PC-3 (cell line): ENCODE results near the gene TSPEAR.

Experiments used
- EZH2 ChIP-seq: fragments of 300-600 bp; sonication (generic); IDR thresholded peaks from one replicate; pipeline ENCODE4 v1.6.1; 2017; ENCODE audit warnings: antibody characterized with exemption, mild to moderate bottlenecking, low read length; ENCODE audit not compliant: unreplicated experiment
- EZH2phosphoT487 ChIP-seq: fragments of 300-600 bp; sonication (generic); IDR thresholded peaks from 2 replicates; pipeline ENCODE4 v1.6.1; 2018; ENCODE audit warnings: mild to moderate bottlenecking, antibody characterized with exemption, low read length, borderline replicate concordance
- TF ChIP-seq, protein P1 (sequence below): fragments of 300-600 bp; sonication (generic); conservative IDR thresholded peaks from 2 replicates; pipeline ENCODE4 v1.5.1; 2017; ENCODE audit warnings: antibody characterized with exemption, low read depth, mild to moderate bottlenecking, low read length

- TF ChIP-seq, protein P1, sequence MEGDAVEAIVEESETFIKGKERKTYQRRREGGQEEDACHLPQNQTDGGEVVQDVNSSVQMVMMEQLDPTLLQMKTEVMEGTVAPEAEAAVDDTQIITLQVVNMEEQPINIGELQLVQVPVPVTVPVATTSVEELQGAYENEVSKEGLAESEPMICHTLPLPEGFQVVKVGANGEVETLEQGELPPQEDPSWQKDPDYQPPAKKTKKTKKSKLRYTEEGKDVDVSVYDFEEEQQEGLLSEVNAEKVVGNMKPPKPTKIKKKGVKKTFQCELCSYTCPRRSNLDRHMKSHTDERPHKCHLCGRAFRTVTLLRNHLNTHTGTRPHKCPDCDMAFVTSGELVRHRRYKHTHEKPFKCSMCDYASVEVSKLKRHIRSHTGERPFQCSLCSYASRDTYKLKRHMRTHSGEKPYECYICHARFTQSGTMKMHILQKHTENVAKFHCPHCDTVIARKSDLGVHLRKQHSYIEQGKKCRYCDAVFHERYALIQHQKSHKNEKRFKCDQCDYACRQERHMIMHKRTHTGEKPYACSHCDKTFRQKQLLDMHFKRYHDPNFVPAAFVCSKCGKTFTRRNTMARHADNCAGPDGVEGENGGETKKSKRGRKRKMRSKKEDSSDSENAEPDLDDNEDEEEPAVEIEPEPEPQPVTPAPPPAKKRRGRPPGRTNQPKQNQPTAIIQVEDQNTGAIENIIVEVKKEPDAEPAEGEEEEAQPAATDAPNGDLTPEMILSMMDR, result no peak
- TF ChIP-seq EZH2, result no peak
- no peak for TF ChIP-seq EZH2phosphoT487
These were observed 16.2 kb downstream of the TSPEAR start for GRCh38 chr21:44695184-44695583.
